ENCODE measurements around the gene RPL18. TPM values are rescaled to one million over a fixed set of nuclear protein-coding genes. Genes with fewer than 3 reads are reported as not detected.
"Not testable (repeated sequence)": the region's sequence is repeated elsewhere in the genome, so short reads cannot be mapped to it uniquely, and the experiment has no call there.

Gene RPL18
- total RNA-seq, 1 donor, result 1,575 TPM

DNA sequence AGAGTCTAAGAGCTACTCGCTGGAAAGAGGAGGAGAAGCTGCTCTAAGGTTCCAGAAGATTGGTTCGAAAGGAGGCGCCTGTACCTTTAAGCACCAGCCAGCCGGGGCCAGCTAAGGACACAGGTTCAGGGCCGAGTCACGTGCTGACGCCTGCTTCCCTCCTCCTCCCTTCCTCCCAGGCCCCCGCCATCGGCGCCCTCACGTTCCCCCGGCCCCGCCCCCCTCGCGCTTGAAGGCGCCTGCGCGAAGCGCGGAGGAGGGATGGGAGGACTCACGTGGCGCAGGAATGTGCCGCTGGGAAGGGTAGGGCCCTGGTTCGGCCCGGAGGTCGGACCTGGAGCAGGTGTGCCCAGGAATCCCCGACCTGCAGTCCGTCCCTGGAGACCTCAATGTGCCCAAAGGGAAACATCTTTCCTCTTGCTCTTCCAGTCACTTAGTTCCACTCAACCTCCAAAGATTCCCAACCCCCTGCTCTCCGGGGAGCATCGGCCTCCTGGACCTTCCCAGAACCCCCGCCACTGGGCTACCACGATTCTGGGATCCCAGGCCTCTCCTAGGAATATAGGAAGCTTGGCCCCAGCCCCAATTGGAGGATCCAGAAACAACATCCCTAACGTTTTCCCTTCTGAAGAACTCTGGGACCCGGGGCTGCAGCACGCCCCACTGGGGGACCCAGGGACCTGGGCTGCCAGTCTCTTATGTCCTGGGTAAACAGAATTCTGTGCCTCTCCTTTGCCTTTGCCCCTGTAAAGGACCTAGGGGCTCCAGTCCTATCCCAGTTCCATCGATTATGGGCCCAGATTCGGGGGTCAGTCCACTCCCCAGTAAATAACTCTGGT, 15.7 kb upstream of the RPL18 start:
- DNase-seq (ENCODE audit: low read depth), result peak; percentile 97
- TF ChIP-seq, protein P1, sequence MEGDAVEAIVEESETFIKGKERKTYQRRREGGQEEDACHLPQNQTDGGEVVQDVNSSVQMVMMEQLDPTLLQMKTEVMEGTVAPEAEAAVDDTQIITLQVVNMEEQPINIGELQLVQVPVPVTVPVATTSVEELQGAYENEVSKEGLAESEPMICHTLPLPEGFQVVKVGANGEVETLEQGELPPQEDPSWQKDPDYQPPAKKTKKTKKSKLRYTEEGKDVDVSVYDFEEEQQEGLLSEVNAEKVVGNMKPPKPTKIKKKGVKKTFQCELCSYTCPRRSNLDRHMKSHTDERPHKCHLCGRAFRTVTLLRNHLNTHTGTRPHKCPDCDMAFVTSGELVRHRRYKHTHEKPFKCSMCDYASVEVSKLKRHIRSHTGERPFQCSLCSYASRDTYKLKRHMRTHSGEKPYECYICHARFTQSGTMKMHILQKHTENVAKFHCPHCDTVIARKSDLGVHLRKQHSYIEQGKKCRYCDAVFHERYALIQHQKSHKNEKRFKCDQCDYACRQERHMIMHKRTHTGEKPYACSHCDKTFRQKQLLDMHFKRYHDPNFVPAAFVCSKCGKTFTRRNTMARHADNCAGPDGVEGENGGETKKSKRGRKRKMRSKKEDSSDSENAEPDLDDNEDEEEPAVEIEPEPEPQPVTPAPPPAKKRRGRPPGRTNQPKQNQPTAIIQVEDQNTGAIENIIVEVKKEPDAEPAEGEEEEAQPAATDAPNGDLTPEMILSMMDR (IDR thresholded peaks at IDR 0.05; ENCODE audit: insufficient read depth, low read depth, low read length), result no peak
- peak overlapping the region; percentile 41 for H3K4me3 ChIP-seq (ENCODE audit: low read depth, low read length)

DNA sequence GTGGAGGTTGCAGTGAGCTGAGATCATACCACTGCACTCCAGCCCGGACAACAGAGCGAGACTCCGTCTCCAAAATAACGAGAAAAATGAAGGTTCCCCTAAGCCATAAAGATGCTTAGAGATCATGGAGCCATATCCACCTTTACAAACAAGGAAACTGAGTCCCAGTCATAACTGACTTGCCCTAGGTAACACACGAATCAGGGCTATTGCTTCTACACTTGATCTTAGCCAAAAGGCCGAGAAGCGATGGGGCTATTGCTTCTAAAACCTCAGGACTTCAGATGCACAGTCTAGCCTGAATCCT, 15.0 kb upstream of the RPL18 start:
- H3K4me3 ChIP-seq (ENCODE audit: low read depth, low read length), result peak overlapping the region; percentile 40
- TF ChIP-seq, protein P1 (IDR thresholded peaks at IDR 0.05; ENCODE audit: insufficient read depth, low read depth, low read length), result no peak
- no peak for DNase-seq (ENCODE audit: low read depth)

DNA sequence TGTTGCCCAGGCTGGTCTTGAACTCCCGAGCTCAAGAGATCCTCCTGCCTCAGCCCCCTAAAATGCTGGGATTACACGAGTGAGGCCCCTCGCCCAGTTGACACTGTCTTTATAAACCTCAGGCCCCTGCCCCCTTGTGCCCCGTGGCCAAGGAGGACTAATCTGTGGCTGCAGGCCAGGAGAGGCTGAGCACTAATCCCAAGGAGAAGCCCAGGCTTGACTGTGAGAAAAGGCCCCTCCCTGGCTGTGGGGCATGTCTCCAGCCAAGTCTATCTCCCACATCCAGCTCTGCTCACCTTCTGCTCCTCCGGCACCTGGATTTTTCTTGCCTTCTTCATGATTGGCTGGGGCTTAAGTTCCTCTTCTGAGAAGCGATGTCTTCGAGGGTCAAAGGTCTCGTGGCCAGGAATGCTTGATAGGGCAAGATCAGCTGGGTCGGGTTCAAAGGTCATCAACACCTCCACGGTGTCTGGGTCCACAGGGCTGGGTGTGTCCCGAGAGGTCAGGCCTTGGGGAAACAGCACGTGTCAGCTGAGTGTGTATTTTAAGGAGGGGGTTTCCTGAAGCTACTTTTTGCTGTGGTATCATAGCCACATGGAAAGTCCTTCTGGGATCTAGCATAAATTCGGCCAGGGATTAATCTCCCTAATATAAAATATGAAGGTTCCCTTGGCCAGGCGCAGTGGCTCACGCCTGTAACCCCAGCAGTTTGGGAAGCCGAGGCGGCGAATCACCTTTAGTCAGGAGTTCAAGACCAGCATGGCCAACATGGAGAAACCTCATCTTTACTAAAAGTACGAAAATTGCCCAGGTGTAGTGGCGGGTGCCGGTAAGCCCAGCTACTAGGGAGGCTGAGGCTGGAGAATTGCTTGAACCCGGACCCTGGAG, 14.4 kb upstream of the RPL18 start:
- no peak for DNase-seq (ENCODE audit: low read depth)
- peak overlapping the region; percentile 40 for H3K4me3 ChIP-seq (ENCODE audit: low read depth, low read length)
- TF ChIP-seq, protein P1 (IDR thresholded peaks at IDR 0.05; ENCODE audit: insufficient read depth, low read depth, low read length), result no peak

DNA sequence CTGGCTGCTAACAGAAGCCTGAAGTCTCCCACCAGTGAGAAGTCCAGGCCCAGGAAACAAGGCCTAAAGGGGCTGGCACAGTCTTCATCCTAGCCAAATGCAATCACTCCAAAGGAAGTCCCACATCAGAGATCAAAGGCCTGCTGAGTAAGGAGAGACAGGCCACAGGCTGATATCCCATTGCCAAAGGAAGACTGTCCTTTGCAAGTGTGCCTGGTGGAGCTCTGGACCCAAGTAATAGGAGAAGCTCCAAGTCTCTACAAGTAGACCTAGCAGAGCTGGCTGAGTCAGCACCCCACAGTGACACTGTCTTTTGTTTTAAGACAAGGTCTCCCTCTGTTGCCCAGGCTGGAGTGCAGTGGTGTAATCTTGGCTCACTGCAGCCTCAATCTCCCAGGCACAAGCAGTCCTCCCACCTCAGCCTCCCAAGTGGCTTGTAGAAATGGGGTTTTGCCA, 13.7 kb upstream of the RPL18 start:
- TF ChIP-seq, protein P1 (IDR thresholded peaks at IDR 0.05; ENCODE audit: insufficient read depth, low read depth, low read length), result no peak
- H3K4me3 ChIP-seq (ENCODE audit: low read depth, low read length), result no peak overlapping the region
- no peak for DNase-seq (ENCODE audit: low read depth)

GRCh38 chr19:48632286-48632685, 13.3 kb upstream of the RPL18 start:
- H3K4me3 ChIP-seq (ENCODE audit: low read depth, low read length); DNase-seq (ENCODE audit: low read depth): not testable (repeated sequence)

DNA sequence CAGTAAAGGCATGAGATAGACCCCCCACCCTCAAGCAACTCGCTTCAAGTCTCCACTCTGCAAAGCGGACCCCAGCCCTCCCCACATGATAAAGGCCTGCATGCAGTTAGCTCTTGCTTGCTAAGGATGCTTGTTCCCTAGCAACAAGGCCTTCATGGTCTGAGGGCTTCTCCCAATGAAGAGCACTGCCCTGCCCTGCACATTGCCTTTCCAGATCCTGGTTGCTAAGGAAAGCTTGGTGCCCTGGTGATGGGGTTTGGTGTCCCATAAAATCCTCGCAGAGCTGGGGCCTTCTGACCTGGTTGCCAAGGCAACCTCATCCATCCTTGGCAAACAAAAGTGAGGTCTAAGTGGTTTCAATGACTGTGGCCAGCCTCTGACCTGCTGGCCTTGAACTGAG, 12.2 kb upstream of the RPL18 start:
- no peak for DNase-seq (ENCODE audit: low read depth)

More for the DNA sequence above, 12.2 kb upstream of the RPL18 start:
- TF ChIP-seq, protein P1 (IDR thresholded peaks at IDR 0.05; ENCODE audit: insufficient read depth, low read depth, low read length), result no peak
- no peak overlapping the region for H3K4me3 ChIP-seq (ENCODE audit: low read depth, low read length)

Data from fibroblast of villous mesenchyme (primary cell).